ENCODE results near the gene CCL20. TPM values are rescaled to one million over a fixed set of nuclear protein-coding genes. Genes with fewer than 3 reads are reported as not detected.

Gene CCL20
- total and polyA plus RNA-seq, 4 donors: 0.36 to 5.9 (median 1.3) TPM

- TF ChIP-seq RXRA (IDR thresholded peaks at IDR 0.05) (peak; percentile 20 to 37), YY1 (IDR thresholded peaks at IDR 0.05) (no peak), REST (IDR thresholded peaks at IDR 0.05) (no peak), MAX (IDR thresholded peaks at IDR 0.05) (peak; percentile 54), RAD21 (IDR thresholded peaks at IDR 0.05) (no peak), HNF4G (IDR thresholded peaks at IDR 0.05) (no peak), TAF1 (conservative IDR thresholded peaks at IDR 0.05) (no peak)
These were observed 5.2 kb downstream of the CCL20 start (continued) for GRCh38 chr2:227818675-227819397.

- DNase-seq (ENCODE audit: low spot score): no peak
- 95% methylated on average over 3 of the region's 3 CpGs for WGBS
- H3K4me3 ChIP-seq (ENCODE audit: low read depth in 1 of 3, low read length in 3 of 3): no peak overlapping the region
- no peaks in the 10 kb centered on the region for H3K9me3 ChIP-seq (ENCODE audit: control insufficient read depth in 4 of 4, low read length in 3 of 4)
- no peaks in the 10 kb centered on the region for H3K4me1 ChIP-seq (ENCODE audit: control insufficient read depth in 4 of 4, insufficient read depth in 4 of 4, low read length in 3 of 4)
- no peak overlapping the region for H3K27ac ChIP-seq (ENCODE audit: low read depth in 1 of 2, low read length in 2 of 2)
- H3K36me3 ChIP-seq (ENCODE audit: control insufficient read depth in 4 of 4, insufficient read depth in 3 of 4, low read depth in 1 of 4, low read length in 3 of 4): no peaks in the 10 kb centered on the region
- H3K27me3 ChIP-seq (ENCODE audit: control insufficient read depth in 4 of 4, insufficient read depth in 4 of 4, low read length in 3 of 4): peaks cover 0 to 2% (median 0%) of the 10 kb centered on the region in 4 donors
- no peak overlapping the region for H3K9ac ChIP-seq (ENCODE audit: low read depth in 1 of 2, low read length in 2 of 2)
- TF ChIP-seq MAX (IDR thresholded peaks at IDR 0.05) (no peak), RXRA (IDR thresholded peaks at IDR 0.05) (no peak), EGR1 (IDR thresholded peaks at IDR 0.05; ENCODE audit: low read depth in 2 of 2) (no peak), GABPA (IDR thresholded peaks at IDR 0.05 in 1 of 2, conservative IDR thresholded peaks at IDR 0.05 in 1 of 2) (no peak), REST (IDR thresholded peaks at IDR 0.05) (no peak), JUND (IDR thresholded peaks at IDR 0.05) (no peak), FOXA1 (IDR thresholded peaks at IDR 0.05) (no peak), YY1 (IDR thresholded peaks at IDR 0.05) (no peak), HNF4A (conservative IDR thresholded peaks at IDR 0.05) (no peak), ATF3 (IDR thresholded peaks at IDR 0.05) (no peak), ZBTB33 (IDR thresholded peaks at IDR 0.05) (no peak), NR2F2 (IDR thresholded peaks at IDR 0.05) (no peak), RAD21 (IDR thresholded peaks at IDR 0.05) (no peak), HNF4G (IDR thresholded peaks at IDR 0.05) (no peak), FOXA2 (IDR thresholded peaks at IDR 0.05) (no peak), SP1 (IDR thresholded peaks at IDR 0.05) (no peak), CTCF (IDR thresholded peaks at IDR 0.05; ENCODE audit: low read depth, low read length, missing input control) (no peak)
These were observed 5.7 kb downstream of the CCL20 start for GRCh38 chr2:227819398-227819697.

All from liver (tissue), 9 donors.